Endodermal cell (in vitro differentiated cells): ENCODE measurements around the gene LSR. TPM values are rescaled to one million over a fixed set of nuclear protein-coding genes. Genes with fewer than 3 reads are reported as not detected.

Experiments
- DNase-seq: peaks from one replicate; pipeline ENCODE4 v3.0.0-alpha.2; 2017
- H3K27ac ChIP-seq: 2 replicates; pipeline ENCODE4 v1.5.1; 2013; ENCODE audit warnings: mild to moderate bottlenecking, low read depth, low read length, moderate library complexity
- H3K27me3 ChIP-seq: 2 replicates; pipeline ENCODE4 v1.6.1; 2013; ENCODE audit warnings: mild to moderate bottlenecking, low read length, moderate library complexity; ENCODE audit not compliant: insufficient read depth, control insufficient read depth, poor library complexity, severe bottlenecking
- H3K36me3 ChIP-seq: 2 replicates; pipeline ENCODE4 v1.7.0; 2013; ENCODE audit warnings: mild to moderate bottlenecking, low read length, moderate library complexity; ENCODE audit not compliant: control insufficient read depth, insufficient read depth
- H3K4me1 ChIP-seq: one replicate; pipeline ENCODE4 v1.7.0; 2013; ENCODE audit warnings: low read length; ENCODE audit not compliant: control insufficient read depth, insufficient read depth
- H3K4me3 ChIP-seq: 2 replicates; pipeline ENCODE4 v1.5.1; 2013; ENCODE audit warnings: mild to moderate bottlenecking, low read length, moderate library complexity
- H3K9ac ChIP-seq: 2 replicates; pipeline ENCODE4 v1.6.1; 2013; ENCODE audit warnings: mild to moderate bottlenecking, low read length, moderate library complexity; ENCODE audit not compliant: poor library complexity, severe bottlenecking; ENCODE audit errors: extremely low read depth
- H3K9me3 ChIP-seq: 2 replicates; pipeline ENCODE4 v1.6.1; 2013; ENCODE audit warnings: mild to moderate bottlenecking, low read length, moderate library complexity; ENCODE audit not compliant: control insufficient read depth
- H3K27ac Mint-ChIP-seq: 2 replicates; pipeline ENCODE4 v1.8.0; 2020; ENCODE audit warnings: mixed read lengths
- H3K27me3 Mint-ChIP-seq: 2 replicates; pipeline ENCODE4 v1.8.0; 2021; ENCODE audit warnings: mild to moderate bottlenecking, mixed read lengths; ENCODE audit not compliant: insufficient read depth
- H3K36me3 Mint-ChIP-seq: 2 replicates; pipeline ENCODE4 v1.8.0; 2020; ENCODE audit warnings: low read depth, mixed read lengths
- H3K4me1 Mint-ChIP-seq: 2 replicates; pipeline ENCODE4 v1.8.0; 2020; ENCODE audit warnings: mixed read lengths
- H3K4me3 Mint-ChIP-seq: 2 replicates; pipeline ENCODE4 v1.8.0; 2020; ENCODE audit warnings: mild to moderate bottlenecking, moderate library complexity, mixed read lengths
- H3K9me3 Mint-ChIP-seq: 2 replicates; pipeline ENCODE4 v1.8.0; 2020; ENCODE audit warnings: mild to moderate bottlenecking, mixed read lengths
- WGBS, 2 experiments: methylation state at CpG; one replicate each; pipeline versions ENCODE4 v1.1.5 to v1.1.7; 2013; ENCODE audit warnings: missing lambda C conversion rate in 2 of 2, mixed read lengths in 1 of 2; ENCODE audit not compliant: insufficient coverage in 1 of 2, insufficient read length in 1 of 2; 5-methylcytosine and 5-hydroxymethylcytosine counted together
- total RNA-seq, 2 donors: library from RNA; stranded (reverse); fragmentation: NEBNext Ultra II Directional in 1 of 2; extraction: Animal tissue kit (Norgen Biotek cat#: 25700) in 1 of 2; gene quantifications; 2 replicates in 1 of 2; 3 replicates in 1 of 2; pipeline ENCODE4 v1.2.1, GENCODE V29; 2021
- TF ChIP-seq, protein P1 (sequence below): fragments of 200-600 bp; sonication (generic); conservative IDR thresholded peaks from 2 replicates; pipeline ENCODE4 v1.5.0; 2021; ENCODE audit warnings: antibody characterized with exemption, mild to moderate bottlenecking

Gene LSR
- total RNA-seq, 2 donors from 2014 or later = 112 to 170 TPM

DNA sequence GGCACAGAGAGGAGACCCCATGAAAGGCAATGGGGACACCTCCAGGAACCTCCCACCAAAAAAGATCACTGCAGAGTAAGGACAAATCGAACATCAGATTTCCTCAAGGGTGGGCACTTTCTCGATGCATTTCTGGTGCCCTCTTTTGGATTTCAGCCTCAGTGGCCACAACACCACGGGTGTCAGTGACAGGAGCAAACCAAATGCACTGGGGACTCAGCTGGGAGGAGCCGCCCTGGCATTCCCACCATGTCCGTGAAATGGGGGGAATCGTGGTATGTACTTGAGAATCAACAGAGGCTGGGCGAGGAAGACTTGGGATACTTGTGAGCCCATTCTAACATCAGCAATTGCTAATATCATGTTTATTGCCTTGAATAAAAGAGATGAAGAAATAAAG lies 36.6 kb upstream of the LSR start:
- Mint-ChIP-seq H3K36me3 (no peaks in the 10 kb centered on the region), H3K9me3 (peaks cover 3% of the 10 kb centered on the region), H3K27me3 (no peaks in the 10 kb centered on the region), H3K4me1 (no peaks in the 10 kb centered on the region), H3K27ac (no peak overlapping the region), H3K4me3 (no peak overlapping the region)
- Histone ChIP-seq H3K27me3 (no peaks in the 10 kb centered on the region), H3K4me3 (no peak overlapping the region), H3K9me3 (no peaks in the 10 kb centered on the region), H3K9ac (no peak overlapping the region), H3K27ac (no peak overlapping the region), H3K4me1 (no peaks in the 10 kb centered on the region), H3K36me3 (no peaks in the 10 kb centered on the region)
- TF ChIP-seq, protein P1, sequence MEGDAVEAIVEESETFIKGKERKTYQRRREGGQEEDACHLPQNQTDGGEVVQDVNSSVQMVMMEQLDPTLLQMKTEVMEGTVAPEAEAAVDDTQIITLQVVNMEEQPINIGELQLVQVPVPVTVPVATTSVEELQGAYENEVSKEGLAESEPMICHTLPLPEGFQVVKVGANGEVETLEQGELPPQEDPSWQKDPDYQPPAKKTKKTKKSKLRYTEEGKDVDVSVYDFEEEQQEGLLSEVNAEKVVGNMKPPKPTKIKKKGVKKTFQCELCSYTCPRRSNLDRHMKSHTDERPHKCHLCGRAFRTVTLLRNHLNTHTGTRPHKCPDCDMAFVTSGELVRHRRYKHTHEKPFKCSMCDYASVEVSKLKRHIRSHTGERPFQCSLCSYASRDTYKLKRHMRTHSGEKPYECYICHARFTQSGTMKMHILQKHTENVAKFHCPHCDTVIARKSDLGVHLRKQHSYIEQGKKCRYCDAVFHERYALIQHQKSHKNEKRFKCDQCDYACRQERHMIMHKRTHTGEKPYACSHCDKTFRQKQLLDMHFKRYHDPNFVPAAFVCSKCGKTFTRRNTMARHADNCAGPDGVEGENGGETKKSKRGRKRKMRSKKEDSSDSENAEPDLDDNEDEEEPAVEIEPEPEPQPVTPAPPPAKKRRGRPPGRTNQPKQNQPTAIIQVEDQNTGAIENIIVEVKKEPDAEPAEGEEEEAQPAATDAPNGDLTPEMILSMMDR = no peak
- WGBS, 2 experiments = 71 to 93% methylated on average over 3 to 7 of the region's 7 CpGs
- DNase-seq = peak; percentile 18

DNA sequence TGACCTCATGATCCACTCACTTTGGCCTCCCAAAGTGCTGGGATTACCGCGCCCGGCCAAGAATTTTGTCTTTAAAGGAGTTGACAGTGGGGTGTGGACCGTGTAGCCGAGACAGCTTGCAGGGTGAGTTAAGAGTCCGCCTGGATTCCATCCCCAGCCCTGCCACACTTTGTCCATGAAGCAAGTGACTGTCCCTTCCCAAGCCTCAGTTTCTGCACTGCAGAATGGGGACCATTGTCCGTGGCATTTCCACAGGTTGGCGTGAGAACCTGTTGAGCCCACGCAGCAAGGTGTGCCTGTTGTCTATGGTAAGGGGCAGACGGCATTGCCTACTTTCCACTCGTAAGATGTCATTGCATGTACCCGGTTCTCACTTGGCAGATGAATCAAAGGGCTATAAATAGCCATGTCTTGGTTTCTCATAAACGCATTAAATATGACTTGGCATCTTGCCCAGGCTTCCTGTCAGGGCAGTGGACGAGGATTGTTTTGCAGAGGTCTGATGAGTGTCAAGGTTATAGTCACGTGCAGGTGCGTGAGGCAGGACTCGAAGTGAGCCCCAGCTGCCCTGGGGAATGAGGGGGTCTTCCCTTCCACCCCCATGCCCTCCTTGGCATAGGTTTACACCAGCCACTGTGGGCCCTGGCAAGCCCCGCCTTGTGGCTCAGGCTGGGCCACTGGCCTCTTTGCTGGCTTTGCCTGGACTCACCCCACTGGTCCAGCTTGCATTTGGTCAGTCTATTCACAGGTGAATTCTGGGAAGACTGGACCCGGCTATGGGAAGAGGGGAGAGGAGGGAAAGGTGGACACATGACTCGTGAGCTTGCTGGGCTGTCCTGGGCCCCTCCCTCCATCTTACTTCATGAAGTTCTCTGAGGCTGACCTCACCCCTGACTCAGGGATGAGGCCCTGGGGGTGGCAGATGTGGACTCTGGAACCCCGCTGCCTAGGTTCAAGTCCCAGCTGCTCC lies 34.9 kb upstream of the LSR start:
- Mint-ChIP-seq H3K36me3 (no peaks in the 10 kb centered on the region), H3K27ac (no peak overlapping the region), H3K4me3 (no peak overlapping the region), H3K9me3 (peaks cover 15% of the 10 kb centered on the region), H3K27me3 (peaks cover 4% of the 10 kb centered on the region), H3K4me1 (no peaks in the 10 kb centered on the region)
- Histone ChIP-seq H3K4me3 (no peak overlapping the region), H3K36me3 (no peaks in the 10 kb centered on the region), H3K27ac (no peak overlapping the region), H3K4me1 (no peaks in the 10 kb centered on the region), H3K9ac (no peak overlapping the region), H3K27me3 (no peaks in the 10 kb centered on the region), H3K9me3 (peaks cover 1% of the 10 kb centered on the region)
- TF ChIP-seq, protein P1 = no peak
- 85 to 88% methylated on average over 15 to 21 of the region's 21 CpGs for WGBS, 2 experiments
- peak; percentile 11 for DNase-seq

DNA sequence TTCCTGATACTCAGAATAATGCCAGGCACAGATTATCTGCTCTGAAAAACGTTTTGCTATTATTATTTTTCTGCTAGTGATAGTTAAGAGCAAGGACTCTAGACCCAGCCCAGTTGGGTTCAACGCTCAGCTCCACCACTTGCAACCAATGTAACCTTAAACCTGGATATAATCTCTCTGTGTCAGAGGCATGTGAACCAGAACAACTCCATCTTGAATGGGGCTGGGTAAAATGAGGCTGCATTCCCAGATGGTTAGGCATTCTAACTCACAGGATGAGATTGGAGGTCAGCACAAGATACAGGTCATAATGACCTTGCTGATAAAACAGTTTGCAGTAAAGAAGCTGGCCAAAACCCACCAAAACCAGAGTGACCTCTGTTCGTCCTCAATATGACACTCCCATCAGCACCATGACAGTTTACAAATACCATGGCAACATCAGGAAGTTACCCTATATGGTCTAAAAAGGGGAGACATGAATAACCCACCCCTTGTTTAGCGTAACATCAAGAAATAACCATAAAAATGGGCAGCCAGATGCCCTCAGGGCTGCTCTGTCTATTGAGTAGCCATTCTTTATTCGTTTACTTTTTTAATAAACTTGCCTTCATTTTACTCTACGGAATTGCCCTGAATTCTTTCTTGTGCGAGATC lies 33.9 kb upstream of the LSR start:
- Histone ChIP-seq H3K4me3 (no peak overlapping the region), H3K9me3 (peaks cover 11% of the 10 kb centered on the region), H3K27ac (no peak overlapping the region), H3K4me1 (no peaks in the 10 kb centered on the region), H3K27me3 (no peaks in the 10 kb centered on the region), H3K36me3 (no peaks in the 10 kb centered on the region), H3K9ac (no peak overlapping the region)
- no peak for DNase-seq
- 86 to 94% methylated on average over 3 to 7 of the region's 7 CpGs for WGBS, 2 experiments
- Mint-ChIP-seq H3K4me3 (no peak overlapping the region), H3K36me3 (no peaks in the 10 kb centered on the region), H3K27me3 (peaks cover 4% of the 10 kb centered on the region), H3K27ac (no peak overlapping the region), H3K4me1 (no peaks in the 10 kb centered on the region), H3K9me3 (peaks cover 22% of the 10 kb centered on the region)
- TF ChIP-seq, protein P1 = no peak
